A549 (cell line): ENCODE results near the gene FSTL3. TPM values are rescaled to one million over a fixed set of nuclear protein-coding genes. Genes with fewer than 3 reads are reported as not detected.

Source experiments
- ATAC-seq, 2 experiments: fragments of 200-7000 bp in 1 of 2; fragments of >200 bp in 1 of 2; cut with Nextera tagmentation in 1 of 2; cut with Tn5 transposase in 1 of 2; 3 replicates each; pipeline versions ENCODE4 v1.8.0 to v1.9.1; 2018 to 2020; ENCODE audit warnings: mild to moderate bottlenecking in 1 of 2, moderate library complexity in 1 of 2
- CTCF ChIA-PET: fragments of 300-600 bp; sonication (Branson Sonifier 250); formaldehyde crosslinking; extraction: SDS; loops from one replicate; lab custom pipeline; 2021; ENCODE audit warnings: antibody characterized with exemption, inconsistent platforms; lab: Yijun Ruan, JAX
- POLR2A ChIA-PET: fragments of 350-600 bp; formaldehyde crosslinking; extraction: SDS; loops from one replicate; lab custom pipeline; 2021; ENCODE audit warnings: antibody characterized with exemption, inconsistent platforms; lab: Yijun Ruan, JAX
- DNase-seq, 2 experiments: peaks; one replicate each; pipeline versions ENCODE4 v3.0.0 to v3.0.0-alpha.2; 2011 to 2016; ENCODE audit warnings: low read depth in 1 of 2, low spot score in 1 of 2
- FAIRE-seq: peaks from 2 replicates; lab custom pipeline; 2011; peaks lifted over from hg19 to GRCh38; lab: Jason Lieb, UNC
- H3K27ac ChIP-seq, 2 experiments: fragments of >200 bp; sonication (Bioruptor Twin); formaldehyde crosslinking; 3 replicates each; pipeline ENCODE4 v1.5.1; 2016 to 2017
- H3K4me1 ChIP-seq: fragments of >200 bp; sonication (Bioruptor Twin); formaldehyde crosslinking; 3 replicates; pipeline ENCODE4 v1.6.1; 2016
- H3K4me2 ChIP-seq: fragments of >200 bp; sonication (Bioruptor Twin); formaldehyde crosslinking; 3 replicates; pipeline ENCODE4 v1.6.1; 2016
- H3K4me3 ChIP-seq: fragments of >200 bp; sonication (Bioruptor Twin); formaldehyde crosslinking; 3 replicates; pipeline ENCODE4 v1.5.1; 2016
- H3K9me3 ChIP-seq: fragments of >200 bp; sonication (Bioruptor Twin); formaldehyde crosslinking; 3 replicates; pipeline ENCODE4 v1.6.1; 2016
- CBX8 ChIP-seq: fragments of 200-600 bp; sonication (generic); IDR thresholded peaks from 2 replicates; pipeline ENCODE4 v1.6.1; 2016
- CTCF ChIP-seq: fragments of >200 bp; sonication (Bioruptor Twin); formaldehyde crosslinking; IDR thresholded peaks from 3 replicates; pipeline ENCODE4 v1.5.1; 2016
- ESRRA ChIP-seq: fragments of 150-350 bp; IDR thresholded peaks from 2 replicates; pipeline ENCODE4 v1.6.1; 2014; ENCODE audit warnings: mild to moderate bottlenecking, low read length, borderline replicate concordance
- FOXS1 ChIP-seq: fragments of 250-450 bp; sonication (Bioruptor Pico); IDR thresholded peaks from 2 replicates; pipeline ENCODE4 v1.5.0; 2020; ENCODE audit warnings: mild to moderate bottlenecking, moderate library complexity
- HEYL ChIP-seq: fragments of 250-450 bp; sonication (Bioruptor Pico); IDR thresholded peaks from 2 replicates; pipeline ENCODE4 v1.8.0; 2021; ENCODE audit warnings: mild to moderate bottlenecking, moderate library complexity
- HOXA7 ChIP-seq: fragments of 250-450 bp; sonication (Bioruptor Pico); IDR thresholded peaks from 2 replicates; pipeline ENCODE4 v1.5.0; 2020; ENCODE audit warnings: mild to moderate bottlenecking, moderate library complexity
- JUN ChIP-seq, 2 experiments: fragments of >200 bp; sonication (Bioruptor Twin); formaldehyde crosslinking; IDR thresholded peaks; 2 replicates in 1 of 2; 3 replicates in 1 of 2; pipeline ENCODE4 v1.6.1; 2016 to 2017
- KDM5A ChIP-seq: fragments of 200-600 bp; sonication (generic); IDR thresholded peaks from 2 replicates; pipeline ENCODE4 v1.6.1; 2016; ENCODE audit warnings: antibody characterized with exemption, mild to moderate bottlenecking
- MAX ChIP-seq: IDR thresholded peaks from 2 replicates; pipeline ENCODE4 v1.6.1; 2012
- NR3C1 ChIP-seq: fragments of >200 bp; sonication (Bioruptor Twin); formaldehyde crosslinking; IDR thresholded peaks from 3 replicates; pipeline ENCODE4 v1.6.1; 2017
- PBX3 ChIP-seq: IDR thresholded peaks from 2 replicates; pipeline ENCODE4 v1.6.1; 2012
- PHF8 ChIP-seq: fragments of 200-600 bp; sonication (generic); IDR thresholded peaks from 2 replicates; pipeline ENCODE4 v1.6.1; 2016; ENCODE audit warnings: low read depth, mild to moderate bottlenecking, antibody characterized with exemption, moderate library complexity, borderline replicate concordance
- POLR2AphosphoS2 ChIP-seq: conservative IDR thresholded peaks from 2 replicates; pipeline ENCODE4 v1.6.1; 2012; ENCODE audit warnings: low read length, improper control_type of control experiment, inconsistent platforms
- SMC3 ChIP-seq: fragments of >200 bp; sonication (Bioruptor Twin); formaldehyde crosslinking; IDR thresholded peaks from 3 replicates; pipeline ENCODE4 v1.6.1; 2018; ENCODE audit warnings: inconsistent platforms
- USF2 ChIP-seq: fragments of 450-650 bp; IDR thresholded peaks from 2 replicates; pipeline ENCODE4 v1.6.1; 2014; ENCODE audit warnings: antibody characterized with exemption
- ZFP36 ChIP-seq: fragments of 450-650 bp; IDR thresholded peaks from 2 replicates; pipeline ENCODE4 v1.6.1; 2014; ENCODE audit warnings: borderline replicate concordance; ENCODE audit not compliant: partially characterized antibody
- ZSCAN20 ChIP-seq: fragments of 250-450 bp; sonication (Bioruptor Pico); IDR thresholded peaks from 2 replicates; pipeline ENCODE4 v1.8.0; 2022; ENCODE audit warnings: mild to moderate bottlenecking, moderate library complexity
- WGBS: methylation state at CpG from one replicate; pipeline ENCODE4 v1.1.6; 2017; ENCODE audit errors: missing lambda C conversion rate; 5-methylcytosine and 5-hydroxymethylcytosine counted together
- polyA plus RNA-seq, 4 experiments: library from polyadenylated mRNA; depleted of rRNA in 3 of 4; stranded (reverse); fragments of >200 nt; fragmentation: RNase III in 1 of 4; extraction: RNeasy Plus Mini Kit Qiagen cat#74134 plus additional on column Dnase treatment in 1 of 4; gene quantifications; 2 replicates in 3 of 4; 3 replicates in 1 of 4; pipeline ENCODE4 v1.2.3, GENCODE V29; 2011 to 2017

FSTL3 gene
- polyA plus RNA-seq, 2 of the 4 experiments (the other 2 are of a cell fraction), result 58.1 to 131 TPM

- ChIA-PET CTCF (interaction anchor here (1.0 to 2.0 kb wide), 3 partner anchors 11 to 88 kb away, joined by 3 to 6 read pairs (median 4); no protein-coding TSS in a partner anchor), POLR2A (interaction anchor here (0.6 kb wide), 1 partner anchor 10 kb away, joined by 3 read pairs; no protein-coding TSS in a partner anchor)
- ATAC-seq (no peak), FAIRE-seq (no peak), DNase-seq (no peak)
- Histone ChIP-seq H3K9me3 (no peaks in the 10 kb centered on the region), H3K4me1 (no peaks in the 10 kb centered on the region), H3K4me2 (no peak overlapping the region), H3K4me3 (no peak overlapping the region), H3K27ac (no peak overlapping the region)
- no peak for TF ChIP-seq POLR2AphosphoS2
- no peak for TF ChIP-seq MAX
- TF ChIP-seq USF2, result no peak
- TF ChIP-seq NR3C1, result no peak
- no peak for TF ChIP-seq ZFP36
- 93% methylated on average over 26 of the region's 62 CpGs for WGBS
Observed at GRCh38 chr19:645912-646778, 30.0 kb upstream of the FSTL3 start.

- Histone ChIP-seq H3K4me1 (no peaks in the 10 kb centered on the region), H3K4me2 (no peak overlapping the region), H3K9me3 (no peaks in the 10 kb centered on the region), H3K4me3 (no peak overlapping the region), H3K27ac (no peak overlapping the region)
- 96% methylated on average over 43 of the region's 48 CpGs for WGBS
- FAIRE-seq (no peak), ATAC-seq (no peak), DNase-seq (no peak)
- TF ChIP-seq KDM5A, result no peak
- no peak for TF ChIP-seq FOXS1 (CRISPR knock-in tag)
- no peak for TF ChIP-seq HEYL (CRISPR knock-in tag)
- no peak for TF ChIP-seq ESRRA
- TF ChIP-seq PBX3, result no peak
- TF ChIP-seq ZSCAN20 (CRISPR knock-in tag), result no peak
- no peak for TF ChIP-seq CTCF
- no peak for TF ChIP-seq SMC3
- no peak for TF ChIP-seq JUN (IDR thresholded peaks at IDR 0.05)
- TF ChIP-seq PHF8, result no peak
- TF ChIP-seq CBX8, result no peak
- TF ChIP-seq HOXA7 (CRISPR knock-in tag), result no peak
- POLR2A ChIA-PET, result no interaction called here
- CTCF ChIA-PET, result interaction anchor here (1.0 to 1.4 kb wide), 2 partner anchors 11 to 87 kb away, joined by 3 to 4 read pairs; no protein-coding TSS in a partner anchor
Observed at GRCh38 chr19:646779-647565, 29.2 kb upstream of the FSTL3 start.
